Breast epithelium (tissue), 4 donors: Measurements from ENCODE around the gene TMPRSS6. TPM values are rescaled to one million over a fixed set of nuclear protein-coding genes. Genes with fewer than 3 reads are reported as not detected.

ENCODE experiments used
- DNase-seq, 2 donors: peaks; one replicate each; pipeline ENCODE4 v3.0.0-alpha.2; 2019; ENCODE audit warnings: low spot score in 2 of 2
- H3K27ac ChIP-seq, 2 donors: fragments of 200-600 bp; sonication (generic) in 1 of 2; one replicate each; pipeline ENCODE4 v1.5.1; 2016 to 2019; ENCODE audit warnings: mild to moderate bottlenecking in 1 of 2
- H3K27me3 ChIP-seq, 2 donors: fragments of 200-600 bp; sonication (generic) in 1 of 2; one replicate each; pipeline versions ENCODE4 v1.5.1 to v1.6.0; 2017 to 2019; ENCODE audit warnings: control low read depth in 1 of 2, mild to moderate bottlenecking in 1 of 2
- H3K36me3 ChIP-seq: fragments of 200-600 bp; one replicate; pipeline ENCODE4 v1.5.1; 2019
- H3K4me1 ChIP-seq, 2 donors: fragments of 200-600 bp; sonication (generic); one replicate each; pipeline ENCODE4 v1.5.1; 2016 to 2019; ENCODE audit warnings: control low read depth in 1 of 2
- H3K4me3 ChIP-seq, 3 donors: fragments of 200-600 bp; sonication (generic); 1 replicate in 2 of 3; 2 replicates in 1 of 3; pipeline ENCODE4 v1.5.1; 2016 to 2019; ENCODE audit warnings: mild to moderate bottlenecking in 3 of 3, moderate library complexity in 2 of 3
- H3K9me3 ChIP-seq, 2 donors: fragments of 200-600 bp; sonication (generic) in 1 of 2; one replicate each; pipeline ENCODE4 v1.5.1; 2016 to 2019; ENCODE audit warnings: control low read depth in 1 of 2
- POLR2A ChIP-seq: fragments of 450-650 bp; IDR thresholded peaks from one replicate; pipeline ENCODE4 v1.6.1; 2016; ENCODE audit warnings: antibody characterized with exemption, mild to moderate bottlenecking, moderate library complexity
- POLR2AphosphoS5 ChIP-seq, 3 donors: sonication (generic); formaldehyde crosslinking; IDR thresholded peaks; one replicate each; pipeline ENCODE4 v1.6.1; 2017; ENCODE audit warnings: antibody characterized with exemption in 3 of 3
- intact Hi-C: fragments of 100-400 bp; cut with DNase I; formaldehyde crosslinking; loops from one replicate; pipeline ENCODE4 v1.15.1; 2023; ENCODE audit warnings: low total_unique reads
- total RNA-seq, 3 donors: library from RNA; depleted of rRNA; stranded (reverse); fragments of >200 nt; gene quantifications; one replicate each; pipeline ENCODE4 v1.1.0, GENCODE V29; 2016
- TF ChIP-seq, protein P1 (sequence below), 3 donors: fragments of 450-650 bp; IDR thresholded peaks; one replicate each; pipeline ENCODE4 v1.5.1; 2016 to 2017; ENCODE audit warnings: antibody characterized with exemption in 3 of 3, mild to moderate bottlenecking in 3 of 3, moderate library complexity in 3 of 3

Gene TMPRSS6
- total RNA-seq, 3 donors from 2014 or later = 0.88 TPM; not detected in 2

DNA sequence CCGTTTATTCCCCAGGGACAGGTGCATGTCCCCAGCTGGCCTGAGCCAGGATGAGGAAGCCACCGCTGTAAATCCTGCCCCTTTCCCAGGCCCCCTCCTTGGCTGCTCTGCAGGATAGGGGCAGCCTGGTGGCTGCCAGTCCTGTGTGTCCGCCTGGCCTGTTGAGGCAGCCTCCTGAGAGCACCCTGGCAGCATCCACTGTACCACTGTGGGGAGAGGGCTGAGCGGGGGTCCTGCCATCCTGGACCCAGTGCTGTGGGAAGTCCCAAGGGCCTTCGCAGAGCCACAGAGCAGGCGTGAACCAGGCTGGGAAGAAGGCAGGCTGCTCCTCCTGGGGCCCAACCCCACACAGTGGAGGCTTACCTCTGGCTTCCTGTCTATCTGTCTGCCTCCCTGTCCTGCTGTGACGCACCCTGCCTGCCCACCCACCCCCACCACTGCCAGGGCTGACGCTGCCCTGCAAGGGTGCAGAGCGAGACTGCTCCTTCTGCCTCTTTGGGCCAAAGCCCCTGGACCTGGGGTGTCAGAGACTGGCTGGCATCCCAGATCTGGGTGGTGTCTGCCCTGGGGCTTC, 49.5 kb downstream of the TMPRSS6 start:
- Histone ChIP-seq H3K36me3 (no peaks in the 10 kb centered on the region), H3K27me3 (no peaks in the 10 kb centered on the region), H3K27ac (no peak overlapping the region), H3K4me1 (no peaks in the 10 kb centered on the region), H3K4me3 (no peak overlapping the region), H3K9me3 (no peaks in the 10 kb centered on the region)
- no peak for DNase-seq
- TF ChIP-seq, protein P1, sequence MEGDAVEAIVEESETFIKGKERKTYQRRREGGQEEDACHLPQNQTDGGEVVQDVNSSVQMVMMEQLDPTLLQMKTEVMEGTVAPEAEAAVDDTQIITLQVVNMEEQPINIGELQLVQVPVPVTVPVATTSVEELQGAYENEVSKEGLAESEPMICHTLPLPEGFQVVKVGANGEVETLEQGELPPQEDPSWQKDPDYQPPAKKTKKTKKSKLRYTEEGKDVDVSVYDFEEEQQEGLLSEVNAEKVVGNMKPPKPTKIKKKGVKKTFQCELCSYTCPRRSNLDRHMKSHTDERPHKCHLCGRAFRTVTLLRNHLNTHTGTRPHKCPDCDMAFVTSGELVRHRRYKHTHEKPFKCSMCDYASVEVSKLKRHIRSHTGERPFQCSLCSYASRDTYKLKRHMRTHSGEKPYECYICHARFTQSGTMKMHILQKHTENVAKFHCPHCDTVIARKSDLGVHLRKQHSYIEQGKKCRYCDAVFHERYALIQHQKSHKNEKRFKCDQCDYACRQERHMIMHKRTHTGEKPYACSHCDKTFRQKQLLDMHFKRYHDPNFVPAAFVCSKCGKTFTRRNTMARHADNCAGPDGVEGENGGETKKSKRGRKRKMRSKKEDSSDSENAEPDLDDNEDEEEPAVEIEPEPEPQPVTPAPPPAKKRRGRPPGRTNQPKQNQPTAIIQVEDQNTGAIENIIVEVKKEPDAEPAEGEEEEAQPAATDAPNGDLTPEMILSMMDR (IDR thresholded peaks at IDR 0.05) = no peak
- no peak for TF ChIP-seq POLR2AphosphoS5 (IDR thresholded peaks at IDR 0.05)
- no peak for TF ChIP-seq POLR2A
- intact Hi-C loops = no loop called here

DNA sequence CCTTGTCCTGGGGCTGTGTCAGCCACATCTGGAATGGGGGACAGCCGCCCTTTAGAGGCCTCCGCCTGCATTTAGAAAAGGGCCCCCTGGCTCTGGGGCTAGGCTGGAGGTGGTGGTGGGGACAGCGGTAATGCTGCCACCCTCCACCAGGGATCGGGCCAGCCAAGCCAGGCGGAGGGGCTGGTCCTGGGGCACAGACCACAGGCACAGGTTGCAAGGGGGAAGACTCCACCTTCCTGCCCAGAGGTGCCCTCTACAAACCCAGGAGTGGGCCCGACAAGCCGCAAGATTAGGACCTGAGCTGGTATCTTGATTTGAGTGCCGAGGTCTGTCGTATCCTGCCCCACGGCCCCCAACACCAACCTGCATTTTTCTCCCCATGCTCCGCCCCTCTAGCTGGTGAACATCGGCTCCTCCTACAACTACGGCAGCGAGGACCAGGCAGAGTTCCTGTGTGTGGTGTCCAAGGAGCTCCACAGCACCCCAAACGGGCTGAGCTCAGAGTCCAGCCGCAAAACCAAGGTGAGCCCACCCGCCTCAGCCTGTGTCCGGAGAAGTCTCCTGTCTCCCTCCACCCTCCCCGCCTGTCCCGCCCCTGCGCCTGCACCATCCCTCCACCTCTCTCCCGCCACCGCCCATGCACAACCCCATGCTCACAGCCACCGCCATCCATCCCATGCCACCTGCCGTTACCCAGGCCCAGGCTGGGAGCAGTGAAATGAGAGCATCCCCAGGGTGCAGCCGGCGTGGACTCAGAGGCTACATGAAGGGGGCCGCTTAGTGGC, 50.4 kb downstream of the TMPRSS6 start:
- H3K27me3 ChIP-seq = no peaks in the 10 kb centered on the region
- no peak overlapping the region for H3K27ac ChIP-seq
- intact Hi-C loops = no loop called here
- no peaks in the 10 kb centered on the region for H3K4me1 ChIP-seq
- DNase-seq = no peak
- no peaks in the 10 kb centered on the region for H3K36me3 ChIP-seq
- TF ChIP-seq, protein P1 (IDR thresholded peaks at IDR 0.05) = no peak
- TF ChIP-seq POLR2AphosphoS5 (IDR thresholded peaks at IDR 0.05) (no peak), POLR2A (no peak)
- H3K4me3 ChIP-seq = no peak overlapping the region
- H3K9me3 ChIP-seq = no peaks in the 10 kb centered on the region

DNA sequence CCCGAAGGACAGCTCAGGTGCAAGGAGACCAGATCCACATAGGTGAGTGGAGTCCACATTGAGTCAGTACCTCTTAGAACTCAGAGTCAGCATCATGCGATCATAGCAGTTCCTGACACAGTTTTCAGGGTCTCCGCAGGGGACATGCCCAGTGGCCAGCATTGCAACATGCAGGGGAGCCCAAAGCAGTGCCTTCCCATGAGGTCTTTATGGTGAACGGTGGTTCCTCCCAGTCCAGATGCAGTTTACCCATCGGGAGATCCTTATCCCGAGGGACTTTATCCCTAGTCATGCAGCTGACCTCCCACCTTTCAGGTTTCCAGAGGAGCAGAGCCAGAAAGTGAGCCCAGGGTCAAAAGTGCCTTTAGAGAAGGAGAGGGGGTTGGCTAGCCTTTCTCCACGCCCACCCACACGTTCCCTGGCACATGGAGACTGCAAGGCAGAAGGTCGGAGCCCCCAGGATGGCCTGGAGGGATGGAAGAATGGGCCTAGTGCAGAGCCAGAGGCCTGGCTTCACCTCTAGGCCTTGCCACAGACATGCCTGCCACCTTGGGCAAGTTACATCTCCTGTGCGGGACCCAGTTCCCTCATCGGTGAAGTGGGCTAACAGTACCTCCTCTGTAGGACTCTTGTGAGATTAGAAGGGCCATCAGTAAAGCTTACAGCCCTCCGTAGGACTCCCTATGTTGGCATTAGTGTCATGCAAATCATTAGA, 51.6 kb downstream of the TMPRSS6 start:
- Histone ChIP-seq H3K36me3 (no peaks in the 10 kb centered on the region), H3K4me3 (no peak overlapping the region), H3K27me3 (no peaks in the 10 kb centered on the region), H3K4me1 (no peaks in the 10 kb centered on the region), H3K27ac (no peak overlapping the region), H3K9me3 (no peaks in the 10 kb centered on the region)
- TF ChIP-seq POLR2AphosphoS5 (IDR thresholded peaks at IDR 0.05) (no peak), POLR2A (no peak)
- TF ChIP-seq, protein P1 (IDR thresholded peaks at IDR 0.05) = no peak
- intact Hi-C loops = no loop called here
- DNase-seq = no peak

DNA sequence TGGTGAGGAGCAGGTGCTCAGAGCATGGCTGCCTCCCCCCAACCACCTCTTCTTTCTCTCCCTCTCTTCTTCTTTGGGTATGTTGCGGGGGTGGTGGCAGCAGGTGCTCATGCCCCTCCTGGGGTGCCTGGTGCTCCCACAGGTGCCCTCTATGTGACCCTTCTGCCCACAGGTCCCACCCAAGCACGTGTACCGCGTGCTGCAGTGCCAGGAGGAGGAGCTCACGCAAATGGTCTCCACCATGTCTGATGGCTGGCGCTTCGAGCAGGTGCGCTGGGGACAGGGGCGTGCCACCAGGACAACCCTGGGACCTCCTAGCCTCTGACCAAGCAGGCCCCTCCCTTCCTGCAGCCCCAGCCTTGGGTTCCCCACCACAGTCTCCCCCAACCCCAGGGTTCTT, 52.3 kb downstream of the TMPRSS6 start:
- Histone ChIP-seq H3K27me3 (no peaks in the 10 kb centered on the region), H3K36me3 (no peaks in the 10 kb centered on the region), H3K4me3 (no peak overlapping the region), H3K27ac (no peak overlapping the region), H3K4me1 (no peaks in the 10 kb centered on the region), H3K9me3 (no peaks in the 10 kb centered on the region)
- no peak for TF ChIP-seq POLR2AphosphoS5 (IDR thresholded peaks at IDR 0.05)
- no peak for TF ChIP-seq POLR2A
- TF ChIP-seq, protein P1 (IDR thresholded peaks at IDR 0.05) = no peak
- intact Hi-C loops = no loop called here
- DNase-seq = no peak

DNA sequence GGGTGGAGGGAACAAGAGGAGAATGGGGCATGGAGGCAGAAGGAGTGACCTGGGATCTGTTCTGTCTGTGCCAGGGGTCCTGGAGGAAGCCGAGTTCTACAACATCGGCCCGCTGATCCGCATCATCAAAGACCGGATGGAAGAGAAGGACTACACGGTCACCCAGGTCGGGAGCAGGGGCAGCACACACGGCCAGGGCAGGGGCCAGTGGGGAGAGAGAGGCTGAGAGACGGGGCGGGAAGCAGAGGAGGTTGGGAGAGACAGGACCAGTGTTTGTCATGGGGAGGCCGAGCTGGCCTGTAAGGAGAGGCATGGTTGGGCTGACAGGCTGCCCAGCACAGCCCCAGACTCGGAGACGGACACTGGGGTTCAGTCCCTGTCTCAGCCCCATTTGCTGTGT, 53.3 kb downstream of the TMPRSS6 start:
- no peaks in the 10 kb centered on the region for H3K36me3 ChIP-seq
- H3K27me3 ChIP-seq = no peaks in the 10 kb centered on the region
- H3K4me3 ChIP-seq = no peak overlapping the region
- H3K4me1 ChIP-seq = no peaks in the 10 kb centered on the region
- intact Hi-C loops = no loop called here
- no peak for DNase-seq
- no peak overlapping the region for H3K27ac ChIP-seq
- TF ChIP-seq POLR2A = no peak
- TF ChIP-seq, protein P1 (IDR thresholded peaks at IDR 0.05) = no peak
- TF ChIP-seq POLR2AphosphoS5 (IDR thresholded peaks at IDR 0.05) = no peak
- no peaks in the 10 kb centered on the region for H3K9me3 ChIP-seq
